GM18861 (cell line): Measurements from ENCODE around the gene BRDT.

Source experiments
- ATAC-seq: cut with Tn5 transposase; IDR thresholded peaks from one replicate; pipeline ENCODE4 v1.9.1; 2021; ENCODE audit not compliant: unreplicated experiment

The BRDT gene

GRCh38 chr1:91949356-91949699, at the start of gene BRDT:
BRDT (plus strand) TSS chr1:91949401; CDS start chr1:91962755, 13,354 bp downstream.
- no peak for ATAC-seq

DNA sequence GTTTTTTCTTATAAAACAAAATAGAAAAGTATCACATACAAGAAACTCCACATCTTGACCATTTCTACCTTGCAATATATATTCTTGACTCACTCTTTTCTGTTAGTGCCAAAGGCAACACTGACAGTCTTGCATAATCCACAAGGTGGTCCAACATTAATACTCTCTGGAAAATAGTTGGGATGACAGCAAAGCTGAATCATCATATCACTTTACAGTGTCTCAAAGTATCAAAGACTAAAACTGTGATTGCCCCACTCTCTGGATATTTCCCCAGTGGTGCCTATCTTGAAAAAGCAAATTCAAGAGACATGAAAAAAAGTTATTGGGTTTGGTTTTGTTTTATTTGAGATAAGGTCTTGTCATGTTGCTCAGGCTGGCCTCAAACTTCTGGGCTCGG, 48.6 kb upstream of the BRDT start:
- no peak for ATAC-seq

GRCh38 chr1:91901231-91901630, 48.0 kb upstream of the BRDT start:
- no peak for ATAC-seq

DNA sequence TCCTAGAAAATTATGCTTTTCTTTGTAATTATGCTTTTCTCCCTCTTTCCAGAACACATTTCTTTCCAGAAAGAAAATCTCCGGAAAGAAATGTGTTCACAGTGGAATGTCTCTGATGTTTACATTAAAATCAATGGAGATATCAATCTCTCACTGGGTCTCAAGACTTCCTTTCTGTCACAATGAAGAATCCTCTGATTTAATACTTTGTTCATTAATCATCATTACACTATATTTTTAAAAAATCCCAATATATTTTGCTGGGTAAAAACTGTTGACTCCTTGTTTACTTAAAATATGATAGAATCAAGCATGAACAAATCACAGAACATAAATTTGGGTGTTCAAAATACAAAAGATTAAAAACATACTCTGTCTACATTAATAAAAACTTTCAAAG, 36.9 kb upstream of the BRDT start:
- ATAC-seq = no peak

DNA sequence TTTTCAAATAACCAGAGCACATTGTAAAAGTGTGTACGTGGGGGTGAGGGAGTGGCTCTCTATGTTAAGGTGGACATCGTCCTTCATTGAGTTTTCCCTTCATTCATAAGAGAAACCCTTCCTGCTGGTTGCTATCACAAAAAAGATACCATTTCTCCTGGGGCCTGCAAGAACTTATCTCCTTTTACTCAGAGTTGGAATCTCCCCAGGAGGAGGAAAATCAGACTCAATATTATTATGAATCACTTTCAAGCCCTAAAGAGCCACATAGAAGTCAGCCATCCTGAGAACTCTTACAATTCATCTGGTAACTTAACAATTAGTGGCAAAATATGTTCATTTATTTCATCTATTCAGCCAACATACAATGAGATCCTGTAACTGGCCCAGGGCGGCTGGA, 36.2 kb upstream of the BRDT start:
- ATAC-seq = no peak

DNA sequence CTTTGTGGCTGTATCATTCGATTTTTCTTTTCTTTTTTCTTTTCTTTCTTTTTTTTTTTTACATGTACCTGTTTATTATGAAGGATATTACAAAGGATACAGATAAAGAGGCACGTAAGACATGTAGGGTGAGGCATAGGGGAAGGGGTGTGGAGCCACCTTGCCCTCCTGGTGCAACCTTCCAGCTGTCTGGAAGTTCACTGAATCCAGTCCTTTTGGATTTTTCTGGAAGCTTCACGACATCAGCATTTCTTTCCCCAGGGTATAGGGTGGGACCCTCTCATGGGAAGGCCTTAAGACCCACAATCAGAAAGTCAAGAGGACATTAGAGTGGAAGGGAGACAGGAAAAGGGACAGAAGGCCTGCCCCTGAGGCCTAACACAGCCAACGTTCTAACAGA, 33.2 kb upstream of the BRDT start:
- ATAC-seq = no peak

- no peak for ATAC-seq
Measured at GRCh38 chr1:91916811-91917460, 32.3 kb upstream of the BRDT start.

DNA sequence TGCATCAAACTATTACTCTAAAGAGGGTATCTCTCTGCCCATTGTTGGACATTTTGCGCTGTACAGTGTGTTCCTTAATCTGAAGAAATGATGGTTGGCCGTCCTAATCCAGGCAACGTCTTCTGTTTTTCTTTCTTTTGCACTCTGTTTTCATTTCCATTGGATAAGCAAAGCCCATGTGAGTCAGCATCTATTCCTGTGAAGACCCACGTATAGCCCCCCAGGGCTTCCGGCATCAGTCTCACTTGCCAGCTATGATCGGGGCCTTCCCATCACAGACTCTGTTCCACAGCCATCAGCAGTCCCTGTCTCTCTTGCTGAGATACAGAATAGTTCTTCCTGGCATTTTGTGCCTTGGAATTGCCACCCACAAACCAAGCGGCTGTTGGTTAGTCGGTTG, 29.2 kb upstream of the BRDT start:
- ATAC-seq = no peak

DNA sequence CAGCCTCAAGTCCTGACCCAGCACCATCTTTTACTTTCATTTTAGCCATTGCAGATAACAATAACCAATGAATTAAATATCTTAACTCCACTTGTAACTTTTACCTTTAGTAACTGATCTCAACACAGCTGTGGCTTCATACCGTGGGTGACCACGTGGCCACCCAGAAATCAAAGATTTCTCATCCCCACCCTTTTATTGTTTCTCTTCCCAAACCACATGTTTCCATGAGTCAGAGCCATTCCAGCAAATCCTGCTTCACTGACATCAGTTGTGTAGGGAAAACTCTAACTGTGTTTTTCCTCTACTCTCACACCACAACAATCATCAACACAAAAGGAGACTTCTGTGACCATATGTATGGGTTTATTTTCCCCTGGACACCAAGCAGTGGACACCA, 25.1 kb upstream of the BRDT start:
- no peak for ATAC-seq

DNA sequence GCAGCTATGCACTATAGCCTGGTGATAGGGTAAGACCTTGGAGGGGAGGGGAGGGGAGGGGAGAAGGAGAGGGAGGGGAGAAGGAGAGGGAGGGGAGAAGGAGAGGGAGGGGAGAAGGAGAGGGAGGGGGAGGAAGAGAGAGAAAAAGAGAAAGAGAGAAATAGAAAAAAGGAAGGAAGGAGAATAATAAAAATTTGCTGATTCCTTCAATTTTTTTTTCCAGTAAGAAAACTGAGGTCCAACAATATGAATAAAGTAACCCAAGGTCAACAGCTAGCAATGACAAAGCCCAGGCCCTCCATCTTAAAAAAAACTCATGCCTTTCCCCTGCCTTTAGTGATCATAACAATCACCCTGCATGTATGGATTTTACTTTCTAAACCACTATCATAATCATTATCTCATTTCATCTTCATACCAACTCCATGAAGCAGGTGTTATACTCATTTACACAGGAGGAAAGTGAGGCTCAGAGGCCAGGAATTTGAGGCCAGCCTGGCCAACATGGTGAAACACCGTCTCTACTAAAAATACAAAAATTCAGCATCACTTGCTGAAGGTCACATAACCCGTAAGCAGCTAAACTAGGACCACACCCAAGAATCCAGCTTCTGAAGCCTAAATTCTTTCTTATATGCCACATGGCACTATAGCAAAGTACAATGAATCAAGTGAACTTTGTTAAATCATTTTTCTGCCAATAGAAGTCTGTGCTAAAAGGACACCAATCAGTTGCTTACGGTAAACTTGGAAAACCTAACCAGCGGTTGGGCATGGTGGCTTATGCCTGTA, 23.4 kb upstream of the BRDT start:
- no peak for ATAC-seq

DNA sequence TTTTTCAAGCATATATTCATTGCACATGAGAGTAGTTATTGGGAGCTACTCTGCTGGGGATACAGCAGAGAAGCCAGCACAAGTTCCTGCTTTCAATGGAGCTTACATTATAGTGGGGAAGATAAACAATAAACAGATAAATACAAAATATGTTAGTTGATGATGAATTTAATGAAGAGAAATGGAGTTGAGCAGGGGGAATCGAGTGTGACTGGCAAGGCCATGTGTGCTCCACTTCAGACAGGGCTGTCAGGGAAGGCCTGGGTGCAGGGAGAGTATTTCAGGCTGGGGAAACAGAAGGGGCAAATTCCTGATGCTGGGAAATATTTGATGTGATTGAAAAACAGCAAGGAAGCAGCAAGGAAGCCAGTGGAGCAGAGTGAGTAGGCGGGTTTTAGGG, 21.2 kb upstream of the BRDT start:
- no peak for ATAC-seq

GRCh38 chr1:91929250-91929649, 20.0 kb upstream of the BRDT start:
- no peak for ATAC-seq

DNA sequence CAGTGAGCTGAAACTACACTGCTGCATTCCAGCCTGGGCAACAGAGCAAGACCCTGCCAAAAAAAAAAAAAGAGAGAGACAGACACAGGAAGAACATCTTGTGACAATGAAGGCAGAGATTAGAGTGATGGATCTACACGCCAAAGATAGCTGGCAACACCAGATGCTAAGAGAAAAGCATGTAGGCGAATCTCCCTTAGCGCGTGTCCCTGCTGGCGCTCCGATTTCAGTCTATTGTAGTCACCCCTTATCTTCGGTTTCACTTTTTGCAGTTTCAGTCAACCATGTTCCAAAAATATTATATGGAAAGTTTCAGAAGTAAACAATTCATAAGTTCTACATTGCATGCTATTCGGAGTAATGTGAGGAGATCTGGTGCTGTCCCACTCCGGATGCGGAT, 11.6 kb upstream of the BRDT start:
- ATAC-seq = no peak

GRCh38 chr1:91940496-91940895, 8.7 kb upstream of the BRDT start:
- no peak for ATAC-seq

DNA sequence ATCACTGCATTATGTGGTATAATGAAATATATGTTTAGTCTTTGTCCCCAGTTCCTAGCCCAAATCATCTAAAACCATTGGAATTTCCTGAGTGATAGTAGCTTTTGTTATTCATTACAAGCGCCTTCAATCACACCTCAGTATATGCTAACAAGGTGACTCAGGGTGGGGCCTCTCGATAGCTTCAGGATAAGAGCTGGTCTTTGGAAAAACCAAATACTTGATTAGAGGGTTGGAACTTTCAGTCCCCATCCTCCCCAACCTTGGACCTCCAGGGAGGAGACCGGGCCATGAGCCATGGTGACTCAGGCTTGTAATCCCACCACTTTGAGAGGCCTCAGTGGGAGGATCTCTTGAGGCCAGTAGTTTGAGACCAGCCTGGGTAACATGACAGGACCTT, 5.1 kb upstream of the BRDT start:
- no peak for ATAC-seq

- no peak for ATAC-seq
Measured at GRCh38 chr1:91948097-91948496, 1.1 kb upstream of the BRDT start.

DNA sequence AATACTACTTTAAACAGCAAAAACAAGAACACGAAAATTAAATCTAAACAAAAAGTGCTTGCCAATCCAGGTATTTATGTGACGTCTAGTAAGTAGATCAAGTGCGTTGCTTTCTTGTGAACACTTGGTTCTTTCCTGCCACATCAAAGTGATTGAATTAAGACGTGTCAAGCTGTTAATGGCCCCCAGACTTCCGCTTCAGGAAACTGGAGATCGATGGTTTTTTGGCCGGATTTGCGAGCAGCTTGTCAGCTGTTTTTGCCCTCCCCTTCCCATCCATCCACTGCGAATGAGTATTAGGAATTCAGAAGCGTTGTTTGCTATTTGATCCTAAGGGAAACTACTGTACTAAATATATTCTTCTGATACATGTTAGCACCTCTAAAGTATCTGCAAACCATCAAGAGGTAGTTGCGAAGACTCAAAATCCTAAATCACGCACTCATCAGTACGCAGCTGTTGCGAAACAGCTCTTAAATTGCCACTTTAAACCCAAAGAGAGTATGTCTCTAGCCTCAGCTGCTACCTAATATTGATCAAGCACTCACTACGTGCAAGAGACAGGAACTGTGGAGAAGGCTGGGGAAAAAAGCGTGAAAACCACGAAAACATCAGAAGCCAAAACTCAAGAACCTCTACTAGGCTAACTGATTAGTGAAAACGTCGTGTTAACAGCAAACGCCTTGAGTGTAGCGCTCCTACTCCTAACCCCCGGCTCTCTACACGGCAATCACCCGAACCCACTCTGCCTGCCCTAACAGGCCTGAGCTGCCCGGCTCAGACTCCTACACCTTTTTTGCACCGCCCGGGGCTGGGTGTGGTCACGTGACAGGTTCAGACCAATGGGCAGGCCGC, 473 bp upstream of the BRDT start:
- ATAC-seq = no peak

- no peak for ATAC-seq
Measured at GRCh38 chr1:91952187-91952586, 3.0 kb downstream of the BRDT start.

GRCh38 chr1:91958926-91959325, 9.7 kb downstream of the BRDT start:
- no peak for ATAC-seq

- ATAC-seq = no peak
Measured at GRCh38 chr1:91968334-91968733, 19.1 kb downstream of the BRDT start.

DNA sequence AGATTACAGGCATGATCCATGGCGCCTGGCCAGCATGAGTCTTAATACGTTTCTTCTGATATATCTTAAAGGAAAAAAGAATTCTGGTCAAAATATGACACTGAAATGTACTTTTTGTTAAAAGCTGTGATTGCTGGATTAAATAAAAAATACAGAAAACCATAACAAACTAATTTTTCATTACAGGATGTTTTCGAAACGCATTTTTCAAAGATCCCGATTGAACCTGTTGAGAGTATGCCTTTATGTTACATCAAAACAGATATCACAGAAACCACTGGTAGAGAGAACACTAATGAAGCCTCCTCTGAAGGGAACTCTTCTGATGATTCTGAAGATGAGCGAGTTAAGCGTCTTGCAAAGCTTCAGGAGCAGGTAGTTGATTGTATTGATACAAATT, 30.2 kb downstream of the BRDT start:
- ATAC-seq = no peak

GRCh38 chr1:91980663-91981062, 31.5 kb downstream of the BRDT start:
- no peak for ATAC-seq
